ENCODE data around the gene EML3. TPM values are rescaled to one million over a fixed set of nuclear protein-coding genes. Genes with fewer than 3 reads are reported as not detected.
A peak's percentile ranks its signal among the peaks of the same experiment; 100 is the strongest.

Gene EML3
- total and polyA plus RNA-seq, 2 of the 13 experiments (the other 11 are each of a cell fraction or from before 2014, with no cell fraction given): 10.6 to 12.3 TPM

GRCh38 chr11:62601372-62602140 is 11.0 kb downstream of the EML3 start, which contains the start of gene MTA2 (continued):
- TF ChIP-seq ZSCAN9 (CRISPR knock-in tag; IDR thresholded peaks at IDR 0.05; ENCODE audit: borderline replicate concordance) (no peak), CBFB (CRISPR knock-in tag; IDR thresholded peaks at IDR 0.05) (peak; percentile 6; the same call in 1 of the 2 replicates), HOXA5 (CRISPR knock-in tag; IDR thresholded peaks at IDR 0.05) (peak; percentile 28; the same call in 1 of the 2 replicates), TAF15 (IDR thresholded peaks at IDR 0.05; ENCODE audit: low read depth, low read length, poor library complexity, severe bottlenecking) (no peak), ZNF614 (CRISPR knock-in tag; IDR thresholded peaks at IDR 0.05; ENCODE audit: borderline replicate concordance) (no peak), ZNF124 (CRISPR knock-in tag; IDR thresholded peaks at IDR 0.05) (peak; percentile 18; the same call in 1 of the 2 replicates), KLF13 (CRISPR knock-in tag; IDR thresholded peaks at IDR 0.05) (no peak), STAT5B (CRISPR knock-in tag; IDR thresholded peaks at IDR 0.05) (no peak), FOSL2 (CRISPR knock-in tag; IDR thresholded peaks at IDR 0.05) (no peak), KMT2B (CRISPR knock-in tag; IDR thresholded peaks at IDR 0.05) (no peak), ZNF17 (CRISPR knock-in tag; IDR thresholded peaks at IDR 0.05) (no peak), SETDB1 (CRISPR knock-in tag; IDR thresholded peaks at IDR 0.05; ENCODE audit: borderline replicate concordance) (no peak), ZSCAN12 (CRISPR knock-in tag; IDR thresholded peaks at IDR 0.05) (no peak), JUND (CRISPR knock-in tag; IDR thresholded peaks at IDR 0.05) (no peak), THRA (CRISPR knock-in tag; IDR thresholded peaks at IDR 0.05; ENCODE audit: borderline replicate concordance) (no peak), CBX5 (CRISPR knock-in tag; IDR thresholded peaks at IDR 0.05; ENCODE audit: borderline replicate concordance) (no peak), SOX6 (IDR thresholded peaks at IDR 0.05) (no peak), SOX6 (CRISPR knock-in tag; IDR thresholded peaks at IDR 0.05) (no peak), RXRA (CRISPR knock-in tag; IDR thresholded peaks at IDR 0.05) (peak; percentile 53; the same call in 1 of the 2 replicates), PRMT3 (CRISPR knock-in tag; IDR thresholded peaks at IDR 0.05; ENCODE audit: borderline replicate concordance, low read depth) (no peak), ZNF207 (IDR thresholded peaks at IDR 0.05; ENCODE audit: borderline replicate concordance) (no peak), HOXA9 (CRISPR knock-in tag; IDR thresholded peaks at IDR 0.05; ENCODE audit: borderline replicate concordance) (peak; percentile 90; the same call in 1 of the 2 replicates), ADNP (CRISPR knock-in tag; IDR thresholded peaks at IDR 0.05) (no peak), HNF4G (IDR thresholded peaks at IDR 0.05; ENCODE audit: borderline replicate concordance, low read depth, low read length) (peak; percentile 92), HNF4G (CRISPR knock-in tag; IDR thresholded peaks at IDR 0.05; ENCODE audit: borderline replicate concordance, low read depth) (0 out of 2 replicates have a peak, but pooled peaks have one; percentile 47), ZNF343 (CRISPR knock-in tag; IDR thresholded peaks at IDR 0.05) (no peak; the same call in 1 of the 2 replicates)
- TF ChIP-seq, protein P1, sequence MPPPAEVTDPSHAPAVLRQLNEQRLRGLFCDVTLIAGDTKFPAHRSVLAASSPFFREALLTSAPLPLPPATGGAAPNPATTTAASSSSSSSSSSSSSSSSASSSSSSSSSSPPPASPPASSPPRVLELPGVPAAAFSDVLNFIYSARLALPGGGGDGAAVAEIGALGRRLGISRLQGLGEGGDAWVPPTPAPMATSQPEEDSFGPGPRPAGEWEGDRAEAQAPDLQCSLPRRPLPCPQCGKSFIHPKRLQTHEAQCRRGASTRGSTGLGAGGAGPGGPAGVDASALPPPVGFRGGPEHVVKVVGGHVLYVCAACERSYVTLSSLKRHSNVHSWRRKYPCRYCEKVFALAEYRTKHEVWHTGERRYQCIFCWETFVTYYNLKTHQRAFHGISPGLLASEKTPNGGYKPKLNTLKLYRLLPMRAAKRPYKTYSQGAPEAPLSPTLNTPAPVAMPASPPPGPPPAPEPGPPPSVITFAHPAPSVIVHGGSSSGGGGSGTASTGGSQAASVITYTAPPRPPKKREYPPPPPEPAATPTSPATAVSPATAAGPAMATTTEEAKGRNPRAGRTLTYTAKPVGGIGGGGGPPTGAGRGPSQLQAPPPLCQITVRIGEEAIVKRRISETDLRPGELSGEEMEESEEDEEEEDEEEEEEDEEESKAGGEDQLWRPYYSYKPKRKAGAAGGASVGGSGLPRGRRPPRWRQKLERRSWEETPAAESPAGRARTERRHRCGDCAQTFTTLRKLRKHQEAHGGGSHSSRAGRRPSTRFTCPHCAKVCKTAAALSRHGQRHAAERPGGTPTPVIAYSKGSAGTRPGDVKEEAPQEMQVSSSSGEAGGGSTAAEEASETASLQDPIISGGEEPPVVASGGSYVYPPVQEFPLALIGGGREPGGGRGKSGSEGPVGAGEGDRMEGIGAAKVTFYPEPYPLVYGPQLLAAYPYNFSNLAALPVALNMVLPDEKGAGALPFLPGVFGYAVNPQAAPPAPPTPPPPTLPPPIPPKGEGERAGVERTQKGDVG (CRISPR knock-in tag; IDR thresholded peaks at IDR 0.05; ENCODE audit: borderline replicate concordance): no peak

Data from HepG2 (cell line).